Measurements from ENCODE around the gene TPCN2.

Gene TPCN2

DNA sequence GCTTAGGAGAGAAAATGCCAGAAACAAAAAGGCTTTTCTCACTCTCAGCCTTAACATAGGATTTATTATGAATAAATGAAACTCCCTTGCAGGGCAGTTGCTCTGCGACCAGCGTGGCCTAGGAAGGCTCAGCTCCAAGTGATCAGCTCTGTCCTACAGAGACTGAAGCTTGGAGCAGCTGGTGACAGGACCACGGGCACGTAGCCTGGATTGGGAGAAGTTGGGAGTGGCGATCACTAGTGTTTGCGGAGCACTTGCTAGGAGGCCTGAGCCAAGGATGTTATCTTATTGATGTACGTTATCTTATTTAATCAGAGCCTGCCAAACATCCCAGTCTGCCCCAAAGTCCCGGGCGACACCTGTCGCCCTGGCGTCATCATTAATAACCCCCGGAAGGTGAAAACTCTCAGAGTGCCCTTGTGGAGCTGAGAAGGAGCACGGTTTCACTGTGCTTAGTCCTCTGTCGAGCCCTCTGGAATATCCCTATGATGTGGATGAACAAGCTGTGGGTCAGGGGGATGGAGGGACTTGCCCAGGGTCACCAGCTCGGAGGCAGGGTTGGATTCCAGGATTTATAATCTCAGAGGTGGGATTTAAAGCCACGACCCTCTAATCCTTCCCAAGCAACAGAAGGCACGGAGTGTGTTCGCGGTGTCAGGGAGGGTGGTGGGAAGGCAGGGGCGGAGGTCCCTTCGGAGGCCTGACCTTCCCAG, 66.2 kb downstream of the TPCN2 start:
- peak; percentile 49 to 91 for DNase-seq

- peak in 1 of 2 experiments; percentile 28 for DNase-seq
These were observed 67.1 kb downstream of the TPCN2 start for GRCh38 chr11:69115586-69116560.

- DNase-seq: no peak
These were observed 67.9 kb downstream of the TPCN2 start for GRCh38 chr11:69116671-69117070.

- DNase-seq: no peak
These were observed 70.5 kb downstream of the TPCN2 start for GRCh38 chr11:69119190-69119589.

- DNase-seq: no peak
These were observed 71.6 kb downstream of the TPCN2 start for GRCh38 chr11:69120096-69120875.

DNA sequence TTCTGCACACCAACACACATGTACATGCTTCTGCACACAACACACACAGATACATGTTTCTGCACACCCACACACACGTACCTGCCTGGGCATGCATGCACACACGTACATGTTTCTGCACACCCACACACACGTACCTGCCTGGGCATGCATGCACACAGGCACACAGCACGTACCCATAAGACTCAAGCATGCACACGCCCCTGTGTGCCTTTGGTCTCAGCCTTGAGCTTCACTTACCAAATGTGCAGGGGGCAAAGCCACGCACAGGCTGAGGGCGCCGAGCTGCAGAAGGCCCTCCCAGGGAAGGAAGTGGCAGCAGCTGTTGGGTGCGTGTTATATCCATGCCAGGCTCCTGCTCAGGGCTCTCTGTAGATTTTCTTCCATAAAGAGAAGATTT, 72.3 kb downstream of the TPCN2 start:
- DNase-seq: peak; percentile 55 to 67

DNA sequence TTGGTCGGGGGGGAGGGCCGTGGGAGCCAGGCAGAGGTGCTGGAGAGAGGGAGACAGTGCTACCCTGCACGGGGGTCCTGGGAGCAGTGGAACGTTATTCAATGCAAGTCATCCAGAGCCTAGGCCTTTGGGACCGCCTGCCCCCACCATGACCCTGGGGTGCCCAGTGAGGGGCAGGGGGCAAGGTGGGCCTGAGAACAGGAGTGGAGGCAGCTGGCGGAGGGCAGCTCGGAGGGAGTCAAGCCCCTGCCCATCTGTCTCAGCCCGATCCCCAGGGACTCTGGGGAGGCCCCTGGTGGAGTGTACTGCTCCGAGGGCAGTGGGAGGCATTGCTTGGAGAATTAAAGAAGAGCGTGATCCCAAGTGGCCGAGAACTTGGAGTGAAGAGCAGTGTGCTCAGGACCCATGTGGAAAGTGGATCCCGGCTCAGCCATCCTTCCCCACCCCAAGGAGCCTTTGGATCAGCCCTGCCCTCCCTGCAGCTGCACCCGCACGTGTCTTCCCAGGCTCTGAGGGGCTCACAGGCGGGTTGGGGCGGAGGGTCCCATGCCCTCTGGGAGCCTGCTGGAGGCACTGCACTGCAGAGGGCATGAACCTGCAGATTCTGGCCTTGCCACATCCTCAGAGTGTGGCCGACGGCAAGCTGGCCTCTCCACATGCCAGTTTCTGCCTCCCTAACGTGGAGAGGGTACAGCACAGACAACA, 73.0 kb downstream of the TPCN2 start:
- DNase-seq: peak; percentile 79 to 94

- no peak for DNase-seq
These were observed 73.5 kb downstream of the TPCN2 start for GRCh38 chr11:69122326-69122629.

GRCh38 chr11:69122630-69123431, 74.1 kb downstream of the TPCN2 start:
- peak in 1 of 2 experiments; percentile 56 for DNase-seq

GRCh38 chr11:69123593-69124545, 75.1 kb downstream of the TPCN2 start:
- no peak for DNase-seq

GRCh38 chr11:69125861-69126260, 77.1 kb downstream of the TPCN2 start:
- no peak for DNase-seq

- no peak for DNase-seq
These were observed 77.6 kb downstream of the TPCN2 start for GRCh38 chr11:69126286-69126685.

- no peak for DNase-seq
These were observed 78.5 kb downstream of the TPCN2 start for GRCh38 chr11:69127081-69127850.

- DNase-seq: no peak
These were observed 79.2 kb downstream of the TPCN2 start for GRCh38 chr11:69127884-69128283.

DNA sequence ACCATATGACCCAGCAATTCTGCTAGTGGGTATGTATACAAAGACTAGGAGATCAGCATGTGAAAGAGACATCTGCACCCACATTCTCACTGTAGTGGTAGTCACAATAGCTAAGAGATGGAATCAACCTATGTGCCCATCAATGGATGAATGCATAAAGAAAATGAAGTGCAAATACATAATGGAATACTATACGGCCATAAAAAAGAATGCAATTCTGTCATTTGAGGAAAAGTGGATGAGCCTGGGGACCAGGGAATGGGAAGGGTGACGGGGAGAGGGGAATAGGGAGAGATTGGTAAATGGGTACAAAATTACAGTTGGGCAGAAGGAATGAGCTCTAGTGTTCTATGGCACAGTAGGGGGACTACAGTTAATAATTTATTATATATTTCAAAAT, 80.3 kb downstream of the TPCN2 start:
- no peak for DNase-seq

GRCh38 chr11:69129647-69130046, 80.9 kb downstream of the TPCN2 start:
- no peak for DNase-seq

GRCh38 chr11:69130654-69131053, 81.9 kb downstream of the TPCN2 start:
- DNase-seq: no peak

GRCh38 chr11:69131121-69131566, 82.4 kb downstream of the TPCN2 start:
- no peak for DNase-seq

GRCh38 chr11:69131644-69132300, 83.0 kb downstream of the TPCN2 start:
- DNase-seq: peak; percentile 68 to 86
